ENCODE measurements around the gene TNK2.

TNK2 gene

GRCh38 chr3:195907934-195908693, at the start of gene TNK2:
TSS of gene TNK2 (minus strand) at chr3:195908551. CDS start at chr3:195888588, 19,963 bp downstream.
- no peak; the same call in 1 of the 2 replicates for TF ChIP-seq GATA2 (IDR thresholded peaks at IDR 0.05; ENCODE audit: low read depth, low read length)
- TF ChIP-seq GATA3 (IDR thresholded peaks at IDR 0.05; ENCODE audit: low read depth, low read length): no peak

DNA sequence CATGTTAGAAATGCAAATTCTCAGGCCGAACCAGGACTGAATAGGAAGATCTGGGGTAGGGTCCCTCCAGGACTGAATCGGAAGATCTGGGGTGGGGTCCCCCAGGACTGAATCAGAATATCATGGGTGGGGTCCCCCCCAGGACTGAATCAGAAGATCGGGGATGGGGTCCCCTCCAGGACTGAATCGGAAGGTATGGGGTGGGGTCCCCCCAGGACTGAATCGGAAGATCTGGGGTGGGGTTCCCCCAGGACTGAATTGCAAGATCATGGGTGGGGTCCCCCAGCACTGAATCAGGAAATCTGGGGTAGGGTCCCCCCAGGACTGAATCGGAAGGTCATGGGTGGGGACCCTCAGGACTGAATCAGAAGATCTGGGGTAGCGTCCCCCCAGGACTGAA, 48.2 kb upstream of the TNK2 start:
- no peak for TF ChIP-seq GATA3 (IDR thresholded peaks at IDR 0.05; ENCODE audit: low read depth, low read length)
- no peak for TF ChIP-seq GATA2 (IDR thresholded peaks at IDR 0.05; ENCODE audit: low read depth, low read length)

GRCh38 chr3:195932418-195933043, 24.2 kb upstream of the TNK2 start:
- TF ChIP-seq GATA2 (IDR thresholded peaks at IDR 0.05; ENCODE audit: low read depth, low read length) (no peak), GATA3 (IDR thresholded peaks at IDR 0.05; ENCODE audit: low read depth, low read length) (no peak)

DNA sequence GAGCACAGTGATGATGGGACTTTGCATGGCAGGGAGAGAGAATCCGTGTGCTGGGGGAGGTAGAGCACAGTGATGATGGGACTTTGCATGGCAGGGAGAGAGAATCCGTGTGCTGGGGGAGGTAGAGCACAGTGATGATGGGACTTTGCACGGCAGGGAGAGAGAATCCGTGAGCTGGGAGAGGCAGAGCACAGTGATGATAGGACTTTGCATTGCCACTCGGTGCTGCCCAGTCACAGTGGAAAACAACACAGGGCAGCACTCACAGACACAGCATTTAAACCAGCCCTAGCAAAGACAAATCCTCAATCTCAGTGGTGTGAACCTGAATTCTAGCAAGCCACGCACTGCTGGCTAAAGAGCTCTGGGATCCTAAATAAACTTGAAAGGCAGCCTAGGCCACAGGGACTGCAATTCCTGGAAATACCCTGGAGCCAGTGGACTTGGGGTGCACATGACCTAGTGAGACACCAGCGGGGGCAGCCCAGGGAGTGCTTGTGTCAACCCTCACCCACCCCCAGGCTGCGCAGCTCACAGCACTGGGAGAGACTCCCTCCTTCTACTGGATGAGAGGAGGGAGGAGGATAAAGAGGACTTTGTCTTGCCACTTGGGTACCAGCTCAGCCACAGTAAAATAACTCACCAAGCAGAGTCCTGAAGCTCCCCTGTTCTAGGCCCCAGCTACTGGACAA, 23.4 kb upstream of the TNK2 start:
- TF ChIP-seq GATA2 (IDR thresholded peaks at IDR 0.05; ENCODE audit: low read depth, low read length): no peak
- TF ChIP-seq GATA3 (IDR thresholded peaks at IDR 0.05; ENCODE audit: low read depth, low read length): no peak

GRCh38 chr3:195929452-195929851, 21.1 kb upstream of the TNK2 start:
- TF ChIP-seq GATA3 (IDR thresholded peaks at IDR 0.05; ENCODE audit: low read depth, low read length): no peak
- TF ChIP-seq GATA2 (IDR thresholded peaks at IDR 0.05; ENCODE audit: low read depth, low read length): no peak

GRCh38 chr3:195921334-195921791, 13.0 kb upstream of the TNK2 start:
- TF ChIP-seq GATA2 (IDR thresholded peaks at IDR 0.05; ENCODE audit: low read depth, low read length) (no peak), GATA3 (IDR thresholded peaks at IDR 0.05; ENCODE audit: low read depth, low read length) (no peak)

- TF ChIP-seq GATA2 (IDR thresholded peaks at IDR 0.05; ENCODE audit: low read depth, low read length) (no peak), GATA3 (IDR thresholded peaks at IDR 0.05; ENCODE audit: low read depth, low read length) (no peak)
These were observed 9.8 kb upstream of the TNK2 start for GRCh38 chr3:195918176-195918575.

DNA sequence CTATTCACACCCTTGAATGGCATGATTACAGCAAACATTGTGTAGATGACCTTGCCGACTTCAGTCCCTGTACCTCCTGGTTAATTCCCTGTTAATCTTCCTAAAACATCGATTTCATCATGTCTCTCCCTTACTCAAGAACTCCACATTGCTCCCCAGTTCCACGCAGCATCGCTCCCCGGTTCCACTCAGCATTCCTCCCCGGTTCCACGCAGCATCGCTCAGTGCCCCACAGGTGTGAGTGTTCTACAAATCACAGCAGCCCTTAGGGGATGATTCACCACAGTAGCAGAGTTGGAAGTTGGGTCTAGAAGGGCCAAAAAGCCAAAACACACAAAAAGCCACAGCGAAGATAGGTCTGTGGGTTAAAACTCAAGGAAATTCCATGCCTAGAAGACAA, 8.6 kb upstream of the TNK2 start:
- TF ChIP-seq GATA3 (IDR thresholded peaks at IDR 0.05; ENCODE audit: low read depth, low read length): no peak
- no peak for TF ChIP-seq GATA2 (IDR thresholded peaks at IDR 0.05; ENCODE audit: low read depth, low read length)

DNA sequence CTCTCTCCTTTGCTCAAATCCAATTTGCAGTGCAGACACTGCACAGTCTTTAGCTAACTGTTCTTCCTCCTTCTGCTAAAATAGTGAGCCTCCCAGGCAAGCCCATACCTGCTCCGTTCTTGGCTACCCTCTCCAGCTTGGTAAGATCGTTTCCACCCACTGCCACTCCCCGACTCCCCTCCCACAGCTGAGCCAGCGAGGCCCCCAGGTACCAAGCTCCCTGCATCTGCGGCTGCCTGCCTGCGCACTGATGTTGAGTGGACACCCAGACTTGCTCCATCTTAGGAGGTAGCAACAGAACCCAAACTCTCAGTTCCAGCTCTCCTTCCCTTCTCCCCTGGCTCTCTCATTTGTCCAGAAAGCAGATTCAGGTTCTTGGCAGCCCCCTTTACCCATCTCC, 7.9 kb upstream of the TNK2 start:
- TF ChIP-seq GATA3 (IDR thresholded peaks at IDR 0.05; ENCODE audit: low read depth, low read length) (no peak), GATA2 (IDR thresholded peaks at IDR 0.05; ENCODE audit: low read depth, low read length) (no peak)

- TF ChIP-seq GATA2 (IDR thresholded peaks at IDR 0.05; ENCODE audit: low read depth, low read length): no peak
- TF ChIP-seq GATA3 (IDR thresholded peaks at IDR 0.05; ENCODE audit: low read depth, low read length): no peak
These were observed 6.5 kb upstream of the TNK2 start for GRCh38 chr3:195914648-195915473.

- no peak for TF ChIP-seq GATA3 (IDR thresholded peaks at IDR 0.05; ENCODE audit: low read depth, low read length)
- TF ChIP-seq GATA2 (IDR thresholded peaks at IDR 0.05; ENCODE audit: low read depth, low read length): no peak
These were observed 5.0 kb upstream of the TNK2 start for GRCh38 chr3:195913382-195913781.

- no peak for TF ChIP-seq GATA3 (IDR thresholded peaks at IDR 0.05; ENCODE audit: low read depth, low read length)
- no peak for TF ChIP-seq GATA2 (IDR thresholded peaks at IDR 0.05; ENCODE audit: low read depth, low read length)
These were observed 3.6 kb upstream of the TNK2 start for GRCh38 chr3:195911946-195912270.

DNA sequence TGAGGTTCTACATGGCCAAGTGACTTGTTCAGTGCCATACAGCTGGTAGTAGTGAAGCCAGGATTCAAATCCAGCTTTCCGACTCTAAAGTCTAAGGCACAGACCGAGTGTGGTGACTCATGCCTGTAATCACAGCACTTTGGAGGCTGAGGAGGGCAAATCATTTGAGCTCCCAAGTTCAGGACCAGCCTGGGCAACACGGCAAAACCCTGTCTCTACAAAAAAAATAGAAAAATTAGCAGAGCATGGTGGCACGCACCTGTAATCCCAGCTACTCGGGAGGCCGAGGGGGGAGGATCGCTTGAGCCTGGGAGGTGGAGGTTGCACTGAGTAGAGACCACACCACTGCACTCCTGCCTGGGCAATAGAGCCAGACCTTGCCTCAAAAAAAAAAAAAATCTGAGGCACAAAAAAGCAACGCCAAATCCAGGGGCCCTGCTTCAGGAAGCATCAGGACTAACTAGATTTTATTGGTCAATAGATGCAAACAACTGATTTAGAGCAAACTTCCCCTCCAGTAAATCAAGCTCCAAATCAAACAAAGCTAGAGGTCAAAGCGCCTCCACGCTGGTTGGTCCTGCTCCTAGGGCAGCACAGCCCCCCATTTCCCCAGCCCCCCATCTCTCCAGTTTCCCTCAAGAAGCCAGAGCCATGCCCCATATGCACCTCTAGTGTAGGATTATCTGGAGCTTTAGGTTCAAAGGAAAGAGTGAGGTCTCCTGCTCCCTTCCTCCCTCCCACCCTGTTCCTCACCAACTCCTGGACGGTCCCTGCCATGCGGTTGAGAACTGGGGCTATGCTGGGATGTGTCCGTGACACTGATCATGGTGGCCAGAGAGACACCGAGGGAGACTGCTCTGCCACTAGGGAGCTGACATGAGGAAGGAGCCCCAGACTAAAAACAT, 2.9 kb upstream of the TNK2 start:
- TF ChIP-seq GATA2 (IDR thresholded peaks at IDR 0.05; ENCODE audit: low read depth, low read length) (no peak), GATA3 (IDR thresholded peaks at IDR 0.05; ENCODE audit: low read depth, low read length) (no peak)
